ENCODE results near the gene HAUS3. TPM values are rescaled to one million over a fixed set of nuclear protein-coding genes. Genes with fewer than 3 reads are reported as not detected.

The HAUS3 gene
- total RNA-seq, 2 donors from 2014 or later: 6.5 to 12.9 TPM

DNA sequence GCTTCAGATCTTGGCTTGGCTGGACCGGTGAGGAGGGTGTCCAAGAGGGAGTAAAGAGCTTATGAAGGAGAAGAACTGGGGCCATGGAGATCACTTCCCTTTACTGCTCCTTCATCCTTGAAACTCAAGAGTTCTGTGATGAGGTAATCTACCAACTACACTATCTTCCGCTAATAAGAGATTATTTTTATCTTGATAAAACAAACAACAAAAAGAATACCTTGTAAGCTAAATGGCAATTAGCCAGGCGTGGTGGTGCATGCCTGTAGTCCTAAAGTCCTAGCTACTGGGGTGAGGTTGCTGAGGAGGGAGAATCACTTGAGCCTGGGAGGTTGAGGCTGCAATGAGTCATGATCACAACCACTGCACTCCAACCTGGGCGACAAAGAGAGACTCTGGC, 47.4 kb downstream of the HAUS3 start:
- Histone ChIP-seq H3K27ac (no peak overlapping the region), H3K4me1 (ENCODE audit: control insufficient read depth in 1 of 2, low read depth in 2 of 2) (no peaks in the 10 kb centered on the region), H3K27me3 (replicated peaks; ENCODE audit: insufficient read depth) (no peaks in the 10 kb centered on the region), H3K9me3 (no peaks in the 10 kb centered on the region), H3K36me3 (no peaks in the 10 kb centered on the region), H3K4me3 (no peak overlapping the region)
- TF ChIP-seq, protein P1, sequence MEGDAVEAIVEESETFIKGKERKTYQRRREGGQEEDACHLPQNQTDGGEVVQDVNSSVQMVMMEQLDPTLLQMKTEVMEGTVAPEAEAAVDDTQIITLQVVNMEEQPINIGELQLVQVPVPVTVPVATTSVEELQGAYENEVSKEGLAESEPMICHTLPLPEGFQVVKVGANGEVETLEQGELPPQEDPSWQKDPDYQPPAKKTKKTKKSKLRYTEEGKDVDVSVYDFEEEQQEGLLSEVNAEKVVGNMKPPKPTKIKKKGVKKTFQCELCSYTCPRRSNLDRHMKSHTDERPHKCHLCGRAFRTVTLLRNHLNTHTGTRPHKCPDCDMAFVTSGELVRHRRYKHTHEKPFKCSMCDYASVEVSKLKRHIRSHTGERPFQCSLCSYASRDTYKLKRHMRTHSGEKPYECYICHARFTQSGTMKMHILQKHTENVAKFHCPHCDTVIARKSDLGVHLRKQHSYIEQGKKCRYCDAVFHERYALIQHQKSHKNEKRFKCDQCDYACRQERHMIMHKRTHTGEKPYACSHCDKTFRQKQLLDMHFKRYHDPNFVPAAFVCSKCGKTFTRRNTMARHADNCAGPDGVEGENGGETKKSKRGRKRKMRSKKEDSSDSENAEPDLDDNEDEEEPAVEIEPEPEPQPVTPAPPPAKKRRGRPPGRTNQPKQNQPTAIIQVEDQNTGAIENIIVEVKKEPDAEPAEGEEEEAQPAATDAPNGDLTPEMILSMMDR (IDR thresholded peaks at IDR 0.05): no peak
- ATAC-seq (ENCODE audit: insufficient number of reproducible peaks, low FRiP score, low read depth) (no peak), DNase-seq (ENCODE audit: low spot score) (no peak)

DNA sequence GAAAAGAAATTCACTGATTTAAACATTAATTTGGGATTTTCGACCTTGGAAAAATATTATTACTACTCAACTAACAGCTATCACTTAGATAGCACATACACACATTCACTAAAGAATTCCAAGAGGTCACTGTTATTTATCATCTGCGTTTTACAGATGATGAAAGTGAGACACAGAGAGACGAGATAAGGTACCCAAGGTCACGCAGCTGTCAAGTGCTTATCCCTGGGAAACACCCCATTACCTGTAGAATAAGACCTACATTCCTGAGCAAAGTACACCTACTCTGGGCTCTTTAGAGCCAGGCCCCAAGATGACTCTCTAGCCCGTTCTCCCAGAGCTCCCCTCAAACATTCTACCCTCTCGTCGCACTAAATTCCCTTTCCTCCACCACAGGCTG, 48.6 kb downstream of the HAUS3 start:
- Histone ChIP-seq H3K27me3 (replicated peaks; ENCODE audit: insufficient read depth) (no peaks in the 10 kb centered on the region), H3K4me3 (no peak overlapping the region), H3K36me3 (no peaks in the 10 kb centered on the region), H3K9me3 (no peaks in the 10 kb centered on the region), H3K4me1 (ENCODE audit: control insufficient read depth in 1 of 2, low read depth in 2 of 2) (no peaks in the 10 kb centered on the region), H3K27ac (no peak overlapping the region)
- TF ChIP-seq, protein P1 (IDR thresholded peaks at IDR 0.05): no peak
- DNase-seq (ENCODE audit: low spot score) (no peak), ATAC-seq (ENCODE audit: insufficient number of reproducible peaks, low FRiP score, low read depth) (no peak)

DNA sequence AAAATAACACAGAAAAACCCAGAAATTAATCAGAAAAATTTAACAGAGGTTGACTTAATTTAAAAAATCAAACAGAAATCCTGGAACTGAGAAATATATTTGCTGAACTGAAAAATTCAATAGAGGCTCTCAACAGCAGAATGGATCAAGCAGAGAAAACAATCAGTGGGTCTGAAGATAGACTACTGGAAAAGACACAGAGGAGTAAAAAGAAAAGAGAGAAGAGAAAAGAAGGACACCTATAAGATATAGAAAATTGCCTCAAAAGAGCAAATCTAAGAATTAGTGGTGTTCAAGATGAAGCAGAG, 55.1 kb downstream of the HAUS3 start:
- TF ChIP-seq, protein P1 (IDR thresholded peaks at IDR 0.05): no peak
- no peak for DNase-seq (ENCODE audit: low spot score)
- no peak overlapping the region for H3K4me3 ChIP-seq
- H3K27ac ChIP-seq: no peak overlapping the region
- no peaks in the 10 kb centered on the region for H3K9me3 ChIP-seq
- H3K36me3 ChIP-seq: no peaks in the 10 kb centered on the region
- no peak for ATAC-seq (ENCODE audit: insufficient number of reproducible peaks, low FRiP score, low read depth)
- no peaks in the 10 kb centered on the region for H3K27me3 ChIP-seq (replicated peaks; ENCODE audit: insufficient read depth)
- no peaks in the 10 kb centered on the region for H3K4me1 ChIP-seq (ENCODE audit: control insufficient read depth in 1 of 2, low read depth in 2 of 2)

DNA sequence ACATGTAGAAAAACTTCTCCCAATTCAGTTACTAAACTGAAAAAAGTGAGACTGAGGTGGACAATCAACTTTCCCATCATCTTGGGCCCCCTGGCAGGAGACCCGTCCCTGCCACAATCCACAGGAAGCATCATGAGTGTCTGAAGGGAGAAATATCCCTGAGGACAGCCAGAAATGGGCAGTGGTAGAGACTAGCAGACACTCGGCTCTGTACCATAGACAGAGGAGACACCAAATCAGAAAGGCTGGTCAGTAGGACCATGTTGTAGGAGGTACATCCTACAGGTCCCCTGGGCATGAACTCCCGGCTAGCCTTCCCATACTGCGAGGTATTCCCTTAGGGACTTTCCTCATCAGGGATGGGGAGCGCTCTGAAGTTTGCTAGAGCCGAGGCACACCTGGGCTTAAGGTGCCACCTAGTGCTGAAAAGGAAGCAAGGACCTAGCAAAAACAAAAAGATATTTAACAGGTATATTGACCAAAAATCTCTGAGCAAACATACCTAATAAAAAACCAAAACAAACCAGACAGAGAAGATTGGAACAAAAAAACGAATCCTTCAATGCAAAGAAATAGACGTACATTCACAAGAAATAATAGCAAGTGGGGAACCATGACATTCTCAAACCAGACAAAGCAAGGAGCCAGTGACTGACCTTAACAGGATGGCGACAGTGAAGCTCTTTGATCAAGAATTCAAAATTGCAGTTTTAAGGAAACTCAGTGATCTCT, 55.6 kb downstream of the HAUS3 start:
- no peaks in the 10 kb centered on the region for H3K4me1 ChIP-seq (ENCODE audit: control insufficient read depth in 1 of 2, low read depth in 2 of 2)
- TF ChIP-seq, protein P1 (IDR thresholded peaks at IDR 0.05): no peak
- H3K27me3 ChIP-seq (replicated peaks; ENCODE audit: insufficient read depth): no peaks in the 10 kb centered on the region
- H3K27ac ChIP-seq: no peak overlapping the region
- DNase-seq (ENCODE audit: low spot score): no peak
- ATAC-seq (ENCODE audit: insufficient number of reproducible peaks, low FRiP score, low read depth): no peak
- no peaks in the 10 kb centered on the region for H3K9me3 ChIP-seq
- H3K36me3 ChIP-seq: no peaks in the 10 kb centered on the region
- no peak overlapping the region for H3K4me3 ChIP-seq

DNA sequence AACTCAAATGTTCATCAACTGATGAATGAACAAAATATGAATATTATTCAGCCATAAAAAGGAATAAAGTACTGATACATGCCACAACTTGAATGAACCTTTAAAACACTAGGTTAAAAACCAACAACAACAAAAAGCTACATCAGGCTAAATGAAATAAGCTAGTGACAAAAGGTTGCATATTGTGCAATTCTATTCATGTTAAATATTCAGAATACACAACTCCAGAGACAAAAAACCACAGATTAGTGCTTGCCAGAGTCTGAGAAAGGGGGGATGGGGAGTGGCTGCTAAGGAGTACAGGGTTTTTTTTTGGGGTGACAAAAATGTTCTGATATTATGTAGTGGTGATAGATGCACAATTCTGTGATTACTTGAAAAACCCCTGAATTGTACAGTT, 58.5 kb downstream of the HAUS3 start:
- H3K4me1 ChIP-seq (ENCODE audit: control insufficient read depth in 1 of 2, low read depth in 2 of 2): no peaks in the 10 kb centered on the region
- ATAC-seq (ENCODE audit: insufficient number of reproducible peaks, low FRiP score, low read depth): no peak
- no peak for DNase-seq (ENCODE audit: low spot score)
- H3K27me3 ChIP-seq (replicated peaks; ENCODE audit: insufficient read depth): no peaks in the 10 kb centered on the region
- TF ChIP-seq, protein P1 (IDR thresholded peaks at IDR 0.05): no peak
- no peak overlapping the region for H3K4me3 ChIP-seq
- no peaks in the 10 kb centered on the region for H3K9me3 ChIP-seq
- H3K36me3 ChIP-seq: no peaks in the 10 kb centered on the region
- no peak overlapping the region for H3K27ac ChIP-seq
